Stimulated activated CD4-positive, alpha-beta T cell treated with anti-CD3 and anti-CD28 coated beads, Interleukin-15, amount 100 ng/mL, for 48 hours (primary cell): ENCODE results near the gene PDCD1.

ENCODE experiments used
- DNase-seq, 2 donors: peaks; one replicate each; pipeline ENCODE4 v3.0.0-alpha.2; 2020; ENCODE audit warnings: low read depth in 2 of 2

The PDCD1 gene

GRCh38 chr2:241852981-241853631 is 5.6 kb downstream of the PDCD1 start:
- DNase-seq, result no peak

GRCh38 chr2:241852116-241852980 is 6.3 kb downstream of the PDCD1 start:
- no peak for DNase-seq

- DNase-seq, result no peak
Observed at GRCh38 chr2:241851325-241852115, 7.2 kb downstream of the PDCD1 start.

DNA sequence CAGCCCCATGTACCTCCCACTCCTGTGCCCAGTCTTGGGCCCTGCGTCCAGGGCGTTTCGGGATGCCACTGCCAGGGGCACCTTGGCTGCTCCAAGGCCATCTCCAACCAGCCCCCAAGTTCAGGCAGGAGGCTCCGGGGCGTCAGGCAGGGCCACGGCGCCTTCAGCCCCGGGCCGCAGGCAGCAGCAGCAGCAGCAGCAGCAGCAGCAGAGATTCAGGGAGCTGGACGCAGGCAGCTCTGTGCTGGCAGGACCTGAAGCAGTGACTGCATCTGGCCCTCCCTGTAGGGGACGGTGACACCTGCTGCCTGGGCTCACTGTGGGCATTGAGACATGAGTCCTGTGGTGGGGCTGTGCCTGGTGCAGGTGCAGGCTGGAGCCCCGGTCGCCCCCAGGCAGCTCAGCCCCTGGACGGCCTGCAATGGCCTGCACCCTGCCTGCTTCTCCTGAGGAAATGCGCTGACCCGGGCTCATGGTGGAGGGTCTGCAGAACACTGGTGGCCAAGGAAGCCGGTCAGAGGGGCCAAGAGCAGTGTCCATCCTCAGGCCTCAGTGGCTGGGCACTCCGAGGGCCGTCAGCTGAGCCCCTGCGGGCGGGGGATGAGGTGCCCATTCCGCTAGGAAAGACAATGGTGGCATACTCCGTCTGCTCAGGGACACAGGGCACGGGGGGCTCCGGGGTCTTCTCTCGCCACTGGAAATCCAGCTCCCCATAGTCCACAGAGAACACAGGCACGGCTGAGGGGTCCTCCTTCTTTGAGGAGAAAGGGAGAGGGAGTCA is 8.0 kb downstream of the PDCD1 start:
- DNase-seq, result no peak

DNA sequence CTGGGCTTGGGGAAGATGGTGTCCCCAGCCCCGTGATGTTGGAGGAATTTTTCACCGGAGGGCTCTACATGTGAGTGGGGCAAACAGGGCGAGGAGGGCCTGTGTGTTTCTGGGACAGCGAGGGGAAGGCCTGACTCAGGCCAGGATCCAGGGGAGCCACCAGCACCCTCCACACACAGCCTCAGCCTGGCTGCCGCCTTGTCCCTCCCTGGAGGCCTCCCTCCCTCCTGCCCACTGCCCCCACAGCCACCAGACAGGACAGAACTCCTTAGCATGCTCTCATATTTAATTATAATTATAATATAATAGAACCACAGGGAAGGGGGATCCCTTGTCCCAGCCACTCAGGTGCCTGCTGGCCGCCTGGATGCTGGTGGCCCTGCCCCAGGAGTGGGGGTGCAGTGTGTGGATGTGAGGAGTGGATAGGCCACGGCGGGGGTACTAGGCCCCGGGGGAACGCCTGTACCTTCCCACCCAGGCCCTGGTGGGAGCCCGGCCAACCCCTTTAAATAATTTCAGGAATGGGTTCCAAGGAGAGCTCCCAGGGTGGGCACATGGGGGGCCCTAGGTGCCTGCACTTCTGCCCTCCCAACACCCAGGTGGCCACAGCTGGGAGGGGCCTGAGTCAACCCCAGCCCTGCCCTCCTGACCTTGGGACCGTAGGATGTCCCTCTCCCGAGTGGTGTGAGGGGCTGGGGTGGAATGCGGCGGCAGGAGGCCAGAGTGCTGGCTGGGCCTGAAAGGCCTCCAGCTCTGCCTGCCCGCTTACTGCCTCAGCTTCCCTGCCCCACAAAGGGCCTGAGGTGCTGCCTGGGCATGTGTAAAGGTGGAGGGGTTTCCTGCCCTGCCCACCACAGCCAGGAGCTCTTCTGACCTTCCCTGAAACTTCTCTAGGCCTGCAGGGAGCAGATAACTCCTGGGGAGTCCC is 8.8 kb downstream of the PDCD1 start:
- DNase-seq, result no peak

DNA sequence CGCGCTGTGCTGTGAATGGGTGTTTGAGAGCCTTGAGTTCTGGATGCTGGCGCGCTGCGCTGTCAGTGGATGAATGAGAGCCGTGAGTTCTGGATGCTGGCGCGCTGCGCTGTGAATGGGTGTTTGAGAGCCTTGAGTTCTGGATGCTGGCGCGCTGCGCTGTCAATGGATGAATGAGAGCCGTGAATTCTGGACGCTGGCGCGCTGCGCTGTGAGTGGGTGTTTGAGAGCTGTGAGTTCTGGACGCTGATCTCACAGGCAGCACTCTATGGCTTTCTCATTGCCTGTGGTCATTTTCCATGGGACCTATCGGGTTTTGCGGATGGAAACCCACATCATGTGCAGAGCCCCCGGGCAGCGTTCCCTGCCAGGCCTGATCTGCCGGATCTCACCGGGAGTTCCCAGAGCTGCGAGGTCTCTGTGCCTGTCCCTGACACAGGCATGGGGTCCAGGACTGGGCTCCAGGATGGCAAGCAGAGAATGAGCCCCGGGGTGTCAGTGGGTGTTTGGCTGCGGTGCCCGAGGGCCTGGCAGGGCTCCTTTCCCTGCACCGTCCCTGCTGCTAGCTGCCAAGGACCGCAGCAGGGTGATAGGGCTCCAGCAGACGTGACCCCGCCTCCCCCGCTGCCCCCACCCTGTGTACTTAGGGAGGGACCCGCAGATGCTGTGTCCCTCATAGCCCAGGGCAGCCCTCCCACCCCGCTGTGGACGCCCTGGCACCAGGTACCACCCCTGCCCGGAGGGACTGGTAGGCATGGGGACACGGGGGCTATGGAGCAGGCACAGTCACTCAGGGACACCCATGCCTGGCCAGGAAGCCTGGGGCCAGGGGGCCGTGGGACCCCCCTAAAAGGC is 9.7 kb downstream of the PDCD1 start:
- DNase-seq, result no peak

- DNase-seq, result no peak
Observed at GRCh38 chr2:241846406-241846805, 12.3 kb downstream of the PDCD1 start.

DNA sequence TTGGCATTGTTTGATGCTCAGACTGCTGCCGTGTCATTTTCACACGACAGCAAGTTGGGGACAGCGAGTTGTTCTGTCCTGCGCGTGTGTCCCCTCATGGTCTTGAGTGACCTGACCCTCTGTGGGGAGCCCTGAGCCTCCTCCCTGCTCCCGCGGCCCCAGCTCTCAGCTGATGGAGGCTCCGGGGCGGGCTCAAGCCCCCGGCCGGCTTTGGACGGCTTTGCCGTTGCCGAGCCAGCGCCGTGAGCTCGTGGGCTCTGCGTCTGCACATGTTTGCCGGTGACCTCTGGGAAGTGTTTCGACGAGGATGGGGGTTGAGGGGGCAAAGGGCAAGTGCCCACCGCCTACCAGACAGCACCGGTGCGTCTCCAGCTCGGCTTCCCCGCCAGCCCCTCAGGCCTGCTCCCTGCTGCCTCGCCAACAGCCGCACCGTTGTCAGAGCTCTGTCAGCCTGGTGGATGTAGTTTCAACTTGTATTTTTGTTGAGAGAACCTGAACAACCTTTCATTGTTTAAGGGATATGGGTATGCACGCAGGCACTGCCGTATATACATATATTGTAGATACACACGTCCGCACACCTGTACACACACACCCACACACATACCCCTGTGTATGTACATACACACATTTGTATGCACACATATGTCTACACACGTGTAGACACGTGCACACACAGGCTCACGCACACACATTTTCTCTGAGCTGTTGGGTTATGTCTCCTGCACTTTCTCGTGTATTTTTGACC is 13.7 kb downstream of the PDCD1 start:
- DNase-seq, result no peak

DNA sequence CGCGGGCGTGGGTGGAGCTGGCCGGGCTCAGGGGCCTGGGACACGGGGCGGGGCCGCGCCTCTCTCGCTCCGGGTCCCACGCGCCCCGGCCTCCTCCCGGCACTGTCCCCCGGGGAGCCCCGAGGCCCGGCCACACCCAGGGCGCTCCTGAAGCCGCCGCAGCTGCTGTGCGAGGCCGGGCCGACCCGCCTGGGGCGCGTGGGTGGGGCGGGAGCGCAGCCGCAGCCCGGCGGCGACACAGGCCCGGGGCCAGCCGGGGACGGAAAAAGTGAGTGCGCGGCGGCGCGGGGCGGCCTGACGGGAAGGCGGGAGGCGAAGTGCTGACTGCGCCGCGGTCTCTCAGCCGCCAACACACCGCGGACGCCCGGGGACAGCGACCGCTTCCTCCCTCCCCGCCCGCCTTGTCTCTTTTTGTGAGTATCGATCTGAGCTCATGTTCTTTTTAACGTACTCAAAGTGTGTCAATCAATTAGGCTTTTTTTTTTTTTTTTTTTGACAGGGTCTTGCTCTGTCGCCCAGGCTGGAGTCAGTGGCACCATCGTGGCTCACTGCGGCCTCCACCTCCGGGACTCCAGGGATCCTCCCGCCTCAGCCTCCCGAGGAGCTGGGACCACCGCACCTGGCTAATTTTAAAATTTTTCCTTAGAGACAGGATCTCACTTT is 14.5 kb downstream of the PDCD1 start:
- peak; percentile 78 to 84 for DNase-seq

GRCh38 chr2:241843321-241844065 is 15.2 kb downstream of the PDCD1 start:
- DNase-seq, result no peak

- DNase-seq, result peak in 1 of 2 donors; percentile 31
Observed at GRCh38 chr2:241842620-241843211, 16.0 kb downstream of the PDCD1 start.

GRCh38 chr2:241842067-241842415 is 16.7 kb downstream of the PDCD1 start:
- no peak for DNase-seq

DNA sequence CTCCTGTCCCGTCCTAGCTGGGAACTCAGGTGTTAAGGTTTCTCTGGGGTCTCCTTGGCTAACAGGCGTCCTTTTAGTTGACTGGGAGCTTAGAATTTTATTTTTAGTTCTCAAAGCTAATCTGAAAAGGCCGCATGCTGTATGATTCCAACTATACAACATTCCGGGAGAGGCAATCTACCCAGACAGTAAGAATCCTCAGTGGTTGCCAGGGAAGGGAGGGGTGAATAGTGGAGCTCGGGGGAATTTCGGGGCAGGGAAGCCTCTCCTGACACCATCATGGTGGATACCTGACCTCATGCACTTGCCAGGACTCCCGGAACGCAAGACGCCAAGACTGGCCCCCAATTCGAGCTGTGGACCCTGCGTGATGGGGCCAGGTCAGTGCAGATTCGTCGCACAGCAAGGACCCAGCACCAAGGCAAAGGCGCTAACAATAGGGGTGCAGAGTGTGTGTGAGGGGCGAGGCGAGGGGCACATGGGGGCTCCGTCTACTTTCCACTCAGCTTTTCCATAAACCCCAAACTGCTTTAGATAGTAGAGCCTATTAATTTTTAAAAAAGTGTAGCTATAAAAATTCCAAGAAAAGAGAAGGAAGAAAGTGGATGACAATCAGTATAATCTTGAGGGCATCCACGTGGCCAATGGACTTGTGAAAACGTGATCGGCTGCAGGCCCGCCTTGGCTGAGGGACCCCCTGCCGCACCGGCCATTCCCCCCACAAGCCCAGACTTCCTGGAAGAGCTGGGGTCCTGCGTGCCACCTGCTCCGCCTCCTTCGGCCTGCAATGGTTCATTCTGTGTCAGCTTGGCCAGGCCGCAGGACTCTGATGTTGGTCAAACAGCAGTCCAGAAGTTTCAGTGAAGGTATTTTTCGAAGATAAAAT is 17.3 kb downstream of the PDCD1 start:
- DNase-seq, result no peak

DNA sequence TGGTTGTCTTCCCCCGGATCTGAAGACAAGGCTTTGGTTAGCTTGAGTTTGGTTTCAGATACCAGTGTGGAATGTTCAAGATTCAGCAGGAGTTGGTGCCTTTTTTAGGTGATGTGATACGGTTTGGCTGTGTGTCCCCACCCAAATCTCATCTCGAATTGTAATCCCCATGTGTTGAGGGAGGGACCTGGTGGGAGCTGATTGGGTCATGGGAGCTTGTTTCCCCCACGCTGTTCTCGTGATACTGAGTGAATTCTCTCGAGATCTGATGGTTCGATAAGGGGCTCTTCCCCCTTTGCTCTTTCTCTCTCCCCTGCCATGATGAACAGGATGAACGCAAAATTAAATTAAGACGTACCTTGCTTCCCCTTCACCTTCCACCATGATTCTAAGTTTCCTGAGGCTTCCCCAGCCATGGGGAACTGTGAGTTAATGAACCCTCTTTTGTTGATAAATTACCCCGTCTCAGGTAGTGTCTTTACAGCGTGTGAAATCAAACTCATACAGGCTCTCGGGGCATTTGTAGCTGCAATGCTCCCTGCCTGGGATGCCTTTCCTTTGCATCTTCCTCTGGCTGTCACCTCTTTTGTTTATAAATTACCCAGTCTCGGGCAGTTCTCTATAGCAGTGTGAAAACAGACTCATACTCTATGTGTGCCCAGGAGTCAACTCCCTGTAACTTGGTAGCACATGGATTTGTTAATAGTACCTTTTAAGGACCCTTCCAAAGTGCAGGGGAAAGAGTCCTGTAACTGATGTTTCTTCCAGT is 21.3 kb downstream of the PDCD1 start:
- no peak for DNase-seq

GRCh38 chr2:241836292-241836691 is 22.4 kb downstream of the PDCD1 start:
- DNase-seq, result no peak

- DNase-seq, result no peak
Observed at GRCh38 chr2:241835611-241836010, 23.1 kb downstream of the PDCD1 start.
